ENCODE data around the gene ABHD15.

GRCh38 chr17:29557085-29557738, 9.6 kb downstream of the ABHD15 start:
- TF ChIP-seq CTCF (IDR thresholded peaks at IDR 0.05) (no peak), POLR2AphosphoS5 (IDR thresholded peaks at IDR 0.05) (no peak), EP300 (IDR thresholded peaks at IDR 0.05) (no peak)
